ENCODE data around the gene SBF2.
"Not testable (repeated sequence)": the region's sequence is repeated elsewhere in the genome, so short reads cannot be mapped to it uniquely, and the experiment has no call there.

Gene SBF2

GRCh38 chr11:10298342-10298741 lies 4.3 kb upstream of the SBF2 start:
- DNase-seq, result no peak

- no peak for DNase-seq
These were observed 1.3 kb upstream of the SBF2 start for GRCh38 chr11:10295064-10295901.

- no peak for DNase-seq
These were observed 403 bp upstream of the SBF2 start for GRCh38 chr11:10294290-10294953.

- no peak for DNase-seq
These were observed 2.0 kb downstream of the SBF2 start for GRCh38 chr11:10291801-10292638.

GRCh38 chr11:10289765-10290380 lies 4.1 kb downstream of the SBF2 start:
- no peak for DNase-seq

GRCh38 chr11:10288881-10289764 lies 4.9 kb downstream of the SBF2 start:
- DNase-seq, result no peak

GRCh38 chr11:10287766-10288715 lies 6.0 kb downstream of the SBF2 start:
- DNase-seq, result no peak

GRCh38 chr11:10287140-10287539 lies 6.9 kb downstream of the SBF2 start:
- DNase-seq, result no peak

GRCh38 chr11:10285148-10285802 lies 8.7 kb downstream of the SBF2 start:
- no peak for DNase-seq

GRCh38 chr11:10283991-10284390 lies 10.0 kb downstream of the SBF2 start:
- DNase-seq, result no peak

- DNase-seq, result no peak
These were observed 11.9 kb downstream of the SBF2 start for GRCh38 chr11:10282117-10282516.

- DNase-seq, result no peak
These were observed 18.3 kb downstream of the SBF2 start for GRCh38 chr11:10275714-10276113.

- DNase-seq, result no peak
These were observed 19.3 kb downstream of the SBF2 start for GRCh38 chr11:10274726-10275125.

GRCh38 chr11:10273738-10274137 lies 20.3 kb downstream of the SBF2 start:
- DNase-seq, result no peak

GRCh38 chr11:10272132-10272531 lies 21.9 kb downstream of the SBF2 start:
- DNase-seq, result no peak

- no peak for DNase-seq
These were observed 25.1 kb downstream of the SBF2 start for GRCh38 chr11:10268746-10269488.

- DNase-seq, result no peak
These were observed 26.2 kb downstream of the SBF2 start for GRCh38 chr11:10267821-10268220.

GRCh38 chr11:10265936-10266335 lies 28.1 kb downstream of the SBF2 start:
- no peak for DNase-seq

GRCh38 chr11:10264716-10265115 lies 29.3 kb downstream of the SBF2 start:
- not testable (repeated sequence) for DNase-seq

All from cortex of kidney (tissue), 1 donor.